ENCODE measurements around the gene AGAP1.

Gene AGAP1

GRCh38 chr2:235811446-235812184 is 317.8 kb downstream of the AGAP1 start:
- DNase-seq (ENCODE audit: low read depth in 2 of 2), result no peak

GRCh38 chr2:235812185-235812665 is 318.4 kb downstream of the AGAP1 start:
- no peak for DNase-seq (ENCODE audit: low read depth in 2 of 2)

GRCh38 chr2:235813398-235813797 is 319.6 kb downstream of the AGAP1 start:
- DNase-seq (ENCODE audit: low read depth in 2 of 2), result no peak

GRCh38 chr2:235820571-235820970 is 326.7 kb downstream of the AGAP1 start:
- DNase-seq (ENCODE audit: low read depth in 2 of 2), result no peak

- no peak for DNase-seq (ENCODE audit: low read depth in 2 of 2)
These were observed 330.5 kb downstream of the AGAP1 start for GRCh38 chr2:235824331-235824730.

GRCh38 chr2:235825946-235826345 is 332.1 kb downstream of the AGAP1 start:
- no peak for DNase-seq (ENCODE audit: low read depth in 2 of 2)

GRCh38 chr2:235826826-235827225 is 333.0 kb downstream of the AGAP1 start:
- no peak for DNase-seq (ENCODE audit: low read depth in 2 of 2)

DNA sequence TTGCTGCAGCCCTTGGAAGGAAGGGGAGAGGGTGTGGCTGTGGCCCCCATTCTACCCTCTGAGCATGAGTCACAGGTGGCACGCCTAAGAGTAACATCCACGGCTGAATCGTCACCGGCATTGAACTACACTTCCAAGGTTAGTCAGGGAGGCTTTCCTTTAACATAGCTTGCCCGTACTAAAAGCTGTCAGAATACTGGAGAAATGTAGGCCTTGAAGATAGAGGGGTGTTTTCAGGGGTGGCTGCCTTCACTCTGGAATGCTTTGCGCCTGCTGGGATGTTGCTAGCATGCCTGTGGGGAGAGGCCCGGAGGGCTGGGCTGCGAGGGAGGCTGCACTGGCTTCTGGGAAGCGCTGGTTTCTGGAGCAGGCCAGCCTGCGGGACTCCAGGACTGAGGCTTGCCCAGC is 333.7 kb downstream of the AGAP1 start:
- DNase-seq (ENCODE audit: low read depth in 2 of 2), result no peak

DNA sequence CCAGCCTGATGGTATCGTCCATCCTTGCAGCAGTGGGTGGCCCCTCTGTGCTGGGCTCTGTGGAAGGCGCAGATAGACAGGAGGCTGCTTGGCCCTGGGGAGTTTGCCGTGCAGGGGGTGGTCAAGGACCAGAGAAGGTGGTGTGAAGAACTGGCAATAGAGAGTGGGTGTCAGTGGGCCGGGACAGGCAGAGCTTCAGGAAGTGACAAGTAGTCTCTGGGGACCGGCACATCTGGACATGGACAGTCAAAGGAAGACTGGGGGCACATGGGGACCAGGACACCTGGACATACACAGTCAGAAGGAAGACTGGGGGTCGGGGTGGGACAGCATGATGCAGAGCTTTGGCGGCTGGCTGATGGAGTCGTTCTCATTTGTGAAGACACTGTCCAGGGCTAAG is 335.9 kb downstream of the AGAP1 start:
- DNase-seq (ENCODE audit: low read depth in 2 of 2), result no peak

GRCh38 chr2:235831755-235832154 is 337.9 kb downstream of the AGAP1 start:
- no peak for DNase-seq (ENCODE audit: low read depth in 2 of 2)

DNA sequence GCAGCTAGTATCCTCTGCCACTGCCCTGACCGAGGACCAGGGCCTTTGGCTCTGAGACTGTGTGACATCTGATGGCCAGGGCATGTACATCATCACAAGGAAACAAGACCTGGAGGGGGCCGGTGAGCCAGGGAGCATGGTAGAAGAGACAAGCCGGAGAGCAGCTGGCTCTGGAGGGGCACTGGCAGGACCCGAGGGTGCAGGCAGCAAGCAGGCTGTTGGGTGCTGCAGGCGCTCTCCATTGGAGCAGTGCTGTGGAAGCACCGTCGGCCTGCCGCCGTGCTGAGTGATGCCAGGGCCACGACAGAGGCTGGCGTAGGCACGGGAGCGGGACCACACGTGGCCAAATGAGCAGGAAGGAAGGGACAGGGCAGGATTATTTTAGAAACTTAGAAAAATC is 339.1 kb downstream of the AGAP1 start:
- no peak for DNase-seq (ENCODE audit: low read depth in 2 of 2)

GRCh38 chr2:235833971-235834620 is 340.3 kb downstream of the AGAP1 start:
- no peak for DNase-seq (ENCODE audit: low read depth in 2 of 2)

DNA sequence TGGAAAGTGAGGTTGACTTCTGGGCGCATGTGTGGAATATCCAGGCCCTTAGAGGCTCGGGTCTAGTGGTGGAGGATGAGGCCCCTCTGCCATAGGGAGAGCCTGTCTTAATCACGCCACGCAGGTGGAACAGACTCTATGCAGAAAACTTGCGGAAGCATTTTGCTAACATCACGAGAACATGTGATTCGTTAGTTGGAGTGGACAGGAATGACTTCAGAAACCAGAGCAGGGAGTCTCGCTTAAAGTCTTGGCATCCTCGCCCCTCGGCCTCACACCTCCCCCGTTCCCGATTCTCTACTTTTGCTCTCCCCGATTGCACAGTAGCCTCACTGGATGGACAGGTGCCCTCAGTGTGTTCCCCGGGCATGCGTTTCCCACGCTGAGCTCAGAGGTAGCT is 340.9 kb downstream of the AGAP1 start:
- no peak for DNase-seq (ENCODE audit: low read depth in 2 of 2)

GRCh38 chr2:235835810-235836209 is 342.0 kb downstream of the AGAP1 start:
- no peak for DNase-seq (ENCODE audit: low read depth in 2 of 2)

DNA sequence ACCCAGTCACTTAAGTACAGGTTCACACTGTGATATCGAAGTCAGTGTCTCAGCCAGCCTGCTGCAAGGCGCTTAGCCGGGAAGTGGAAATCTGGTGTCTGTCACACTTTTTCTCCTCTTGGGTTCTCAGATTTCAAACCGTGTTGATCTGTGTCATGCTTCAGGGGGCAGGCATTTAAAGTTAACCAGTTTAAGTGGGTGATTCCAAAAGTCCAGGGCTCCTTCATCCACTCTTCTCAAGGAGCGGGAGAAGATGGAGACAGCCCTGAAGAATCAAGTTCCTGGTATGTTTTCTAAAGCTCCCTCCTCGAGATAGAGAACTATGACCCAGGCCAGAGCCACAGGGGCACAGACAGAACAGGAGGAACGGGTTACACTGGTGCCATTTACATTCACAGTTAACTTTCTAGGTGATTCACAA is 342.7 kb downstream of the AGAP1 start:
- no peak for DNase-seq (ENCODE audit: low read depth in 2 of 2)

GRCh38 chr2:235839226-235839625 is 345.4 kb downstream of the AGAP1 start:
- no peak for DNase-seq (ENCODE audit: low read depth in 2 of 2)

- DNase-seq (ENCODE audit: low read depth in 2 of 2), result no peak
These were observed 346.1 kb downstream of the AGAP1 start for GRCh38 chr2:235839974-235840373.

- no peak for DNase-seq (ENCODE audit: low read depth in 2 of 2)
These were observed 348.0 kb downstream of the AGAP1 start for GRCh38 chr2:235841863-235842262.

DNA sequence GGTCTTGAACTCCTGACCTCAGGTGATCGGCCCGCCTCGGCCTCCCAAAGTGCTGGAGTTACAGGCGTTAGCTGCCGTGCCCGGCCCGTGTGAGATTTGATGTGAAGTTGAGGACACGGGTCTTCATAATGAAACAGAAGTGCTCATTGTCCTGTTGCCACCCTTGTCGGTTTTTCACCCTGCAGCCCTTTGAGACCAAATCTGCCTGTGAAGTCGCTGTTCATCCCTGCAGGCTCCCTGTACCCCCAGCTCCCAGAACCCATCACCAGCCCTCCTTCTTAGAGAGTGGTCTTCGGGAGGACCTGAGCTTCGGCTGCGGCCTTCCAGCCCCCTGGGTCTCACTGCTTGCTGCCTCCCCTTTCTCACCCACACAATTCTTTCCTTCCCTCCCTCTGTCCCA is 349.1 kb downstream of the AGAP1 start:
- DNase-seq (ENCODE audit: low read depth in 2 of 2), result no peak

DNA sequence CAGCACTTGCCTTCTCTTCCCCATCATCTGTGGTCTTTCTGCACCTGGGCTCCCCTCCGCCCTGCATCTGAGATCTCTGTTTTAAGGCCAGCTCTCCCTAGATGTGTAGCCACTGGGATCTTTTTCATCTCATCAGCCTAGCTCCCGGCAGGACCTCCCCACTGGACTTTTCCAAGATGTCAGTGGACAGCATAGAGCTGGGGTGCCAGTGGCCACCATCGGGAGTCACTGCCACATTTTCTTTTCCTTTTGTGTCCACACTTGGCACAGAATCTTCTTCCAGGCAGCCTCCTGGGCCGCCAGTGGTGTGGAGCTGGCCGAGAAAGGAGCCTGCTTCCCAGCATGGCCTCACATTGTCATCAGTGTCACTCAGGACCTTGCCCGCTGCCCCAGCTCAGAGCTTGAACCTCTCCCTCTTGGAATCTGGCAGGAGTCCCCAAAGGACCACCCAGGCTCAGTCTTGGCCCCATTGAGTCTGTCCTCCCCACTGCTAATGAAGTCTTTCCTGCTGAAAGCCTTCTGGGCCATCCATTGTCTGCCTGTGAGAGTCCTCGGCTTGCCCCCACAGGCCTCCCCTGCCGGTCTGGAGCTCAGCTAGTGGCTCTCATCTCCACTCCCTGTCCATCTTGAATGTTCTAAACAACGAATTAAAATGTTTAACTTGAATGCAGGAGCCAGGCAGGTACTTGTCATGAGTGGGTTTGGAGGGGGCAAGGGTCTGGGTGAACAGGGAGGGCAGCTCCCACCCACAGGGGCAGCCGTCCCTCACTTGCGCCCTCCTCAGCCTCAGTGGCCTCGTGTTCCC is 349.9 kb downstream of the AGAP1 start:
- DNase-seq (ENCODE audit: low read depth in 2 of 2), result no peak

GRCh38 chr2:235844561-235844960 is 350.7 kb downstream of the AGAP1 start:
- DNase-seq (ENCODE audit: low read depth in 2 of 2), result no peak

DNA sequence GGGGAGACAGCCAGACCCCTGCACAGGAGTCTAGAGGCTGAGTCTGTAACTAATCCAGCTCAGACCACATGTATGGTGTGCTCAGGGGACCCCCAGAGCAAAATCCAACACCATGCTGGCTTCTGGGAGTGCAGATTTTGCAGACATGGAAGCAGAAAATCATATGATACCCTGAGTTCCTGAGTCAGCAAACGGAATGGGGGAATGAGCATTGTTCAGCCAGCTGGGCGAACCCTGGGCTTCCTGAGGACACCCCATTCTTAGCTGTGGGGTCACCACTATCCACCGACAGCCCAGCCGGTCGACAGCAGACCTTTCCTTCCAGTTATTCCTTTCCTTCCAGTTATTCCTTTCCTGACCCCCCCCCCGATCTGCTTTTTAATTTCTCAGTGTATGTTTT is 351.4 kb downstream of the AGAP1 start:
- no peak for DNase-seq (ENCODE audit: low read depth in 2 of 2)

DNA sequence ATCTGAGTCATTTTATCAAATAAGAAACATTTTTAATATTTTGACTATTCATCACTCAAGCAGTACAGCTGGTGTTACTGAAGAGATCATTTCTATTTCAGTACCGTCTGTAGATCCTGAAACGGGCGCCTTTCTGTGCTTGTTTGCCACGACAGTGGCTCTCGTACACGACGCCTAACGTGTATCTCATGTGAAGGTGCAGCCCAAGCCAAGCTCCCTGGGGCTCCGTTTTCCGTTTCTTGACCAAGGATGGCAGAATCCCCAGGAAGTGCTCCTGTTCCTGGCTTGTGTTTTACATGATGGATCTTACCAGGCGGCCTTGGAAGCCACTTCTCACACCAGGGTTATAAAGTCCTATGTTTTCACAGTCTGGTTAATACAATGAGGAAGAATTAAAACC is 353.7 kb downstream of the AGAP1 start:
- DNase-seq (ENCODE audit: low read depth in 2 of 2), result no peak
